ENCODE data around the gene DTX3.

DNA sequence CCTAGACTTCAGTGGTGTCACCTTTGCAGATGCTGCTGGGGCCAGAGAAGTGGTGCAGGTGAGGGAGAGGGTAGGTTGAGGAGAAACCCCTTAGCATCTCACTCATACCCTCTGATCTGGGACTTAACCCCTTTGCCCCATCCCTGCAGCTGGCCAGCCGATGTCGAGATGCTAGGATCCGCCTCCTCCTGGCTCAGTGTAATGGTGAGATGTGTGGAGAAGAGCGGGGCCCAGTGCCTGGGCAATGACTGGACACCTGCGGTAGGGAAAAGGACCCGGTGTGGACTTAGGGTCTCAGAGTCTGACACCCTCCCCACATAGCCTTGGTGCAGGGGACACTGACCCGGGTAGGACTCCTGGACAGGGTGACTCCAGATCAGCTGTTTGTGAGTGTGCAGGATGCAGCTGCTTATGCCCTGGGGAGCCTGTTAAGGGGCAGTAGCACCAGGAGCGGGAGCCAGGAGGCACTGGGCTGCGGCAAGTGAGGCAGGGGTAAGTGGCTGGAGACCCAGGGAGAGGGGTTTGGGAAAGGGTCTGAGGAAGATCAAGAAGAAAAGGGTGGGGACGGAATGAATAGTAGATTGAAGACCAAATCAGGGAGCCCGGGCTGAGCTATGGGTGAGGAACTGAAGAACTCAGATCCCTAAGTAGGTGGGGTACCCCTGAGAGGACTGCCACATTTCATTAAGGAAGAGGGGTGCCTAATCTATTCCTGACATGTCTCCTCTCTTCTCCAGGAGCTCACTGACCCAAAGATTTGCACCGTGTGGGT, 20.8 kb downstream of the DTX3 start:
- TF ChIP-seq, protein P1, sequence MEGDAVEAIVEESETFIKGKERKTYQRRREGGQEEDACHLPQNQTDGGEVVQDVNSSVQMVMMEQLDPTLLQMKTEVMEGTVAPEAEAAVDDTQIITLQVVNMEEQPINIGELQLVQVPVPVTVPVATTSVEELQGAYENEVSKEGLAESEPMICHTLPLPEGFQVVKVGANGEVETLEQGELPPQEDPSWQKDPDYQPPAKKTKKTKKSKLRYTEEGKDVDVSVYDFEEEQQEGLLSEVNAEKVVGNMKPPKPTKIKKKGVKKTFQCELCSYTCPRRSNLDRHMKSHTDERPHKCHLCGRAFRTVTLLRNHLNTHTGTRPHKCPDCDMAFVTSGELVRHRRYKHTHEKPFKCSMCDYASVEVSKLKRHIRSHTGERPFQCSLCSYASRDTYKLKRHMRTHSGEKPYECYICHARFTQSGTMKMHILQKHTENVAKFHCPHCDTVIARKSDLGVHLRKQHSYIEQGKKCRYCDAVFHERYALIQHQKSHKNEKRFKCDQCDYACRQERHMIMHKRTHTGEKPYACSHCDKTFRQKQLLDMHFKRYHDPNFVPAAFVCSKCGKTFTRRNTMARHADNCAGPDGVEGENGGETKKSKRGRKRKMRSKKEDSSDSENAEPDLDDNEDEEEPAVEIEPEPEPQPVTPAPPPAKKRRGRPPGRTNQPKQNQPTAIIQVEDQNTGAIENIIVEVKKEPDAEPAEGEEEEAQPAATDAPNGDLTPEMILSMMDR (conservative IDR thresholded peaks at IDR 0.05; ENCODE audit: low read depth, low read length), result no peak
- no peak for TF ChIP-seq EZH2phosphoT487 (IDR thresholded peaks at IDR 0.05; ENCODE audit: borderline replicate concordance, low read length)
- TF ChIP-seq EZH2 (IDR thresholded peaks at IDR 0.05; ENCODE audit: low read length, unreplicated experiment), result no peak
